Small intestine (tissue), 7 donors: Measurements from ENCODE around the gene PTPN13. TPM values are rescaled to one million over a fixed set of nuclear protein-coding genes. Genes with fewer than 3 reads are reported as not detected.

Experiments used
- DNase-seq, 2 donors: peaks; one replicate each; pipeline versions ENCODE4 v3.0.0 to v3.0.0-alpha.2; 2013
- FAIRE-seq: peaks from 2 replicates; lab custom pipeline; 2012; peaks lifted over from hg19 to GRCh38; lab: Jason Lieb, UNC
- H3K27ac ChIP-seq, 3 donors: one replicate each; pipeline ENCODE4 v1.5.1; 2013; ENCODE audit warnings: low read length in 2 of 3, mild to moderate bottlenecking in 2 of 3, control low read depth in 1 of 3, inconsistent platforms in 1 of 3, low read depth in 1 of 3, moderate library complexity in 1 of 3
- H3K27me3 ChIP-seq, 3 donors: one replicate each; pipeline ENCODE4 v1.6.1; 2013; ENCODE audit warnings: low read length in 3 of 3, inconsistent platforms in 1 of 3; ENCODE audit not compliant: control insufficient read depth in 3 of 3, insufficient read depth in 3 of 3
- H3K36me3 ChIP-seq, 3 donors: one replicate each; pipeline ENCODE4 v1.6.1; 2013; ENCODE audit warnings: low read length in 3 of 3, inconsistent platforms in 1 of 3, low read depth in 1 of 3, mild to moderate bottlenecking in 1 of 3, moderate library complexity in 1 of 3; ENCODE audit not compliant: control insufficient read depth in 3 of 3, insufficient read depth in 2 of 3
- H3K4me1 ChIP-seq, 3 donors: one replicate each; pipeline ENCODE4 v1.6.1; 2013; ENCODE audit warnings: low read length in 2 of 3, inconsistent platforms in 1 of 3, low read depth in 1 of 3, mild to moderate bottlenecking in 1 of 3, moderate library complexity in 1 of 3; ENCODE audit not compliant: control insufficient read depth in 3 of 3, insufficient read depth in 2 of 3
- H3K4me3 ChIP-seq, 3 donors: one replicate each; pipeline ENCODE4 v1.5.1; 2013; ENCODE audit warnings: low read length in 3 of 3, control low read depth in 1 of 3, inconsistent platforms in 1 of 3, low read depth in 1 of 3, mild to moderate bottlenecking in 1 of 3, moderate library complexity in 1 of 3
- H3K9me3 ChIP-seq, 2 donors: one replicate each; pipeline ENCODE4 v1.6.1; 2013; ENCODE audit warnings: low read depth in 1 of 2, low read length in 1 of 2; ENCODE audit not compliant: control insufficient read depth in 2 of 2, insufficient read depth in 1 of 2
- WGBS, 3 donors: extraction: QIAGEN DNeasy Blood & Tissue Kit; methylation state at CpG; one replicate each; pipeline ENCODE4 v1.1.7; 2013; 5-methylcytosine and 5-hydroxymethylcytosine counted together
- polyA plus RNA-seq, 4 donors: library from polyadenylated mRNA; stranded (reverse) in 3 of 4; unstranded in 1 of 4; fragments of 200-250 nt in 3 of 4; fragments of 120-200 nt in 1 of 4; gene quantifications; one replicate each; pipeline versions ENCODE4 v1.2.1 to v1.2.3, GENCODE V29; 2013
- donor health status: healthy with polysubstance abuse.
- donor health status: control.
- donor health status: control.
- donor health status: Bipolar disorder and iron deficiency.
- donor health status: healthy.

PTPN13 gene
- polyA plus RNA-seq, 4 donors = 0.22 to 18.2 (median 0.60) TPM

GRCh38 chr4:86579941-86580340 is 14.2 kb upstream of the PTPN13 start:
- Histone ChIP-seq H3K4me1 (no peaks in the 10 kb centered on the region), H3K27ac (no peak overlapping the region), H3K36me3 (no peaks in the 10 kb centered on the region), H3K27me3 (no peaks in the 10 kb centered on the region), H3K9me3 (no peaks in the 10 kb centered on the region), H3K4me3 (no peak overlapping the region)
- 48 to 76% (median 70%) methylated on average over 6 of the region's 6 CpGs for whole genome bisulfite sequencing, 3 donors
- no peak for DNase-seq
- FAIRE-seq = no peak

DNA sequence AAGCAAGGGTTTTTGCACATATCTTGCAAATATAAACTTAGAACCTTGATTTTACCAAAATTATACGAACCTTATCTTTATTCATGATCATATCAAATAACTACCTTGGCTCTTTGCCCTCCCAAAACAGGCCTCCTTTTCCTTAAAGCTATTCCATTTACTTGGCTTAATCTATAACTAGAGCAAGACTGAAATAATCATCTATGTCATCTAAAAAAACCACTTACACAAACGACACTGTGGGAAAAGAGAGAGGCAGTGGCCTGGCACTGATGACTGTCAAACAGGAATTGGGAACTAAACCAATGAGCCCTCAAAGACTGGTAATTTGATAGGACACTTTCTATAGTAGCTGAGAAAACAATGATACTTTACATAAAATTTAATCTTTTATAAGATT is 11.7 kb upstream of the PTPN13 start:
- Histone ChIP-seq H3K9me3 (no peaks in the 10 kb centered on the region), H3K36me3 (no peaks in the 10 kb centered on the region), H3K4me1 (no peaks in the 10 kb centered on the region), H3K4me3 (no peak overlapping the region), H3K27ac (no peak overlapping the region), H3K27me3 (no peaks in the 10 kb centered on the region)
- no peak for FAIRE-seq
- WGBS, 3 donors = 5 to 32% (median 15%) methylated on average over 2 of the region's 2 CpGs
- DNase-seq = no peak

GRCh38 chr4:86586160-86586572 is 7.9 kb upstream of the PTPN13 start:
- H3K9me3 ChIP-seq = no peaks in the 10 kb centered on the region
- DNase-seq (no peak), FAIRE-seq (no peak)
- WGBS, 3 donors = 56 to 60% (median 56%) methylated on average over 4 of the region's 4 CpGs
- H3K4me3 ChIP-seq = no peak overlapping the region
- no peaks in the 10 kb centered on the region for H3K27me3 ChIP-seq
- no peaks in the 10 kb centered on the region for H3K36me3 ChIP-seq
- no peak overlapping the region for H3K27ac ChIP-seq
- no peaks in the 10 kb centered on the region for H3K4me1 ChIP-seq

- Histone ChIP-seq H3K27me3 (no peaks in the 10 kb centered on the region), H3K4me1 (no peaks in the 10 kb centered on the region), H3K27ac (no peak overlapping the region), H3K36me3 (no peaks in the 10 kb centered on the region), H3K4me3 (no peak overlapping the region), H3K9me3 (no peaks in the 10 kb centered on the region)
- FAIRE-seq = no peak
- no peak for DNase-seq
- 52 to 58% (median 57%) methylated on average over 7 of the region's 7 CpGs for WGBS, 3 donors
These were observed 7.3 kb upstream of the PTPN13 start for GRCh38 chr4:86586626-86587380.

- H3K27ac ChIP-seq = no peak overlapping the region
- H3K36me3 ChIP-seq = no peaks in the 10 kb centered on the region
- WGBS, 3 donors = 63 to 75% (median 64%) methylated on average over 3 of the region's 3 CpGs
- no peak overlapping the region for H3K4me3 ChIP-seq
- FAIRE-seq (no peak), DNase-seq (peak in 1 of 2 donors; percentile 14)
- no peaks in the 10 kb centered on the region for H3K4me1 ChIP-seq
- H3K27me3 ChIP-seq = no peaks in the 10 kb centered on the region
- no peaks in the 10 kb centered on the region for H3K9me3 ChIP-seq
These were observed 6.6 kb upstream of the PTPN13 start for GRCh38 chr4:86587381-86588140.

GRCh38 chr4:86592553-86593249 is 1.4 kb upstream of the PTPN13 start:
- peaks cover 0 to 3% (median 0%) of the 10 kb centered on the region in 3 donors for H3K27me3 ChIP-seq
- H3K36me3 ChIP-seq = no peaks in the 10 kb centered on the region
- H3K4me1 ChIP-seq = no peaks in the 10 kb centered on the region
- no peak overlapping the region for H3K4me3 ChIP-seq
- H3K9me3 ChIP-seq = no peaks in the 10 kb centered on the region
- FAIRE-seq (no peak), DNase-seq (no peak)
- 71 to 77% (median 75%) methylated on average over 3 of the region's 3 CpGs for WGBS, 3 donors
- no peak overlapping the region for H3K27ac ChIP-seq

DNA sequence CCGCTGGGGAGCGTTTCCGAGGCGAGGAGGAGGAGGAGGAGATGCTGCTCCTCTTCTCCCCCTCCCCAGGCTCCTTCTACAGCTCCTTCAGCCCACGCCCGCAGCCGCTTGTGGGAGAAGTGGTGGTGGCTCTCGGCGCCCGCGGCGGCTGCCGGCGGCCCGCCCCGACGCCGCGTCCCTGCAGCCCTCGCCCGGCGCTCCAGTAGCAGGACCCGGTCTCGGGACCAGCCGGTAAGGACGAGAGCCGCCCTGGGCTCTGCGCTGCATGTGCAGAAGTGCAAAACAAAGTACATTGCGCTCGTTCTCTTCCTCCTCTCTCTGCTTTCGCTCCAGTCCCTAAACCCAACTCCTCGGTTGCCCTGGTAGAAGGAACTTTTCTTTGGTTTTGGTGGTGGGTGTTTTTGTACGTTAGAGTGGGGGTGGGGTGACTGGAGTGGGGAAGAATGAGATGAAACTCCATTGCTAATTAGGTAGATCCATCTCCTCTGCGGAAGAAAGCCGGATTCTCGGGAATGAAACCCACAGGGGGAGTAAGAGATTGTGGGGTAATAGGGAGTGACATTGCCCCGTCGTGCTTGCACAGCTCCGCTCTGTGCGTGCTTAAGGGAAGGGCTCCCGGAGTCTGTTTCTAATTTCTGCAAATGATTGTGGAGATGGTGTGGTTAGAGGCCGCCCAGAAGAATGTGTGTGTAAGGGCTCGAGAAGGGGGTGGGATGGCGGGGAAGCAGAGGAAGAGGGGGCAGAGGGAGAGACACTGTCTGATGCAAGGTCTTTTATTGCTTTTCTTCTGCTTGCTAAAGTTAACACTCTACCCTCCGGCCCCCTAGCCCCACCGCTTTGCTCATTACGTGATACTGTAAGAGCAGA is 677 bp downstream of the PTPN13 start:
- FAIRE-seq (no peak), DNase-seq (peak; percentile 14 to 67)
- 0 to 3% (median 1%) methylated on average over 25 to 47 of the region's 47 CpGs for WGBS, 3 donors
- H3K36me3 ChIP-seq = no peaks in the 10 kb centered on the region
- peak overlapping the region in 2 of 3 donors; percentile 72 for H3K27ac ChIP-seq
- no peaks in the 10 kb centered on the region for H3K4me1 ChIP-seq
- H3K9me3 ChIP-seq = no peaks in the 10 kb centered on the region
- H3K27me3 ChIP-seq = peaks cover 0 to 3% (median 0%) of the 10 kb centered on the region in 3 donors
- H3K4me3 ChIP-seq = peak overlapping the region; percentile 16 to 62 (median 37)
